Liver (tissue), 9 donors: ENCODE measurements around the gene MARK1. TPM values are rescaled to one million over a fixed set of nuclear protein-coding genes. Genes with fewer than 3 reads are reported as not detected.

Experiments used
- DNase-seq: peaks from one replicate; pipeline ENCODE4 v3.0.0-alpha.2; 2017; ENCODE audit warnings: low spot score
- H3K27ac ChIP-seq, 2 donors: one replicate each; pipeline ENCODE4 v1.7.0; 2013; ENCODE audit warnings: inconsistent platforms in 2 of 2, low read length in 2 of 2, control low read depth in 1 of 2, low read depth in 1 of 2, mild to moderate bottlenecking in 1 of 2
- H3K27me3 ChIP-seq, 4 donors: one replicate each; pipeline versions ENCODE4 v1.6.1 to v1.7.0; 2013; ENCODE audit warnings: low read length in 3 of 4, inconsistent platforms in 1 of 4, mild to moderate bottlenecking in 1 of 4, moderate library complexity in 1 of 4; ENCODE audit not compliant: control insufficient read depth in 4 of 4, insufficient read depth in 4 of 4
- H3K36me3 ChIP-seq, 4 donors: one replicate each; pipeline versions ENCODE4 v1.6.1 to v1.7.0; 2013; ENCODE audit warnings: low read length in 3 of 4, mild to moderate bottlenecking in 3 of 4, low read depth in 1 of 4, moderate library complexity in 1 of 4; ENCODE audit not compliant: control insufficient read depth in 4 of 4, insufficient read depth in 3 of 4
- H3K4me1 ChIP-seq, 4 donors: one replicate each; pipeline versions ENCODE4 v1.6.1 to v1.7.0; 2013; ENCODE audit warnings: low read length in 3 of 4, mild to moderate bottlenecking in 3 of 4, moderate library complexity in 1 of 4; ENCODE audit not compliant: control insufficient read depth in 4 of 4, insufficient read depth in 4 of 4
- H3K4me3 ChIP-seq, 3 donors: one replicate each; pipeline versions ENCODE4 v1.6.1 to v1.7.0; 2013; ENCODE audit warnings: low read length in 3 of 3, control low read depth in 1 of 3, low read depth in 1 of 3, mild to moderate bottlenecking in 1 of 3
- H3K9ac ChIP-seq, 2 donors: one replicate each; pipeline ENCODE4 v1.7.0; 2013; ENCODE audit warnings: low read length in 2 of 2, mild to moderate bottlenecking in 2 of 2, moderate library complexity in 2 of 2, control low read depth in 1 of 2, low read depth in 1 of 2
- H3K9me3 ChIP-seq, 4 donors: one replicate each; pipeline versions ENCODE4 v1.6.1 to v1.7.0; 2013; ENCODE audit warnings: low read length in 3 of 4; ENCODE audit not compliant: control insufficient read depth in 4 of 4
- ATF3 ChIP-seq: IDR thresholded peaks from 2 replicates; pipeline ENCODE4 v1.6.1; 2016; ENCODE audit warnings: antibody characterized with exemption
- CTCF ChIP-seq: fragments of 150-350 bp; IDR thresholded peaks from 2 replicates; pipeline ENCODE4 v1.5.1; 2017; ENCODE audit warnings: improper control_type of control experiment, low read depth, low read length; ENCODE audit not compliant: missing input control
- EGR1 ChIP-seq, 2 donors: IDR thresholded peaks; 2 replicates each; pipeline ENCODE4 v1.6.1; 2016 to 2018; ENCODE audit warnings: antibody characterized with exemption in 2 of 2, low read depth in 2 of 2
- FOXA1 ChIP-seq: IDR thresholded peaks from 2 replicates; pipeline ENCODE4 v1.6.1; 2016; ENCODE audit warnings: antibody characterized with exemption
- FOXA2 ChIP-seq: IDR thresholded peaks from 2 replicates; pipeline ENCODE4 v1.6.1; 2016; ENCODE audit warnings: antibody characterized with exemption
- GABPA ChIP-seq, 2 donors: IDR thresholded peaks in 1 of 2; conservative IDR thresholded peaks in 1 of 2; 2 replicates each; pipeline ENCODE4 v1.6.1; 2016; ENCODE audit warnings: antibody characterized with exemption in 2 of 2, mild to moderate bottlenecking in 1 of 2, moderate library complexity in 1 of 2
- HNF4A ChIP-seq, 2 donors: conservative IDR thresholded peaks; 2 replicates each; pipeline ENCODE4 v1.6.1; 2016; ENCODE audit warnings: antibody characterized with exemption in 2 of 2, mild to moderate bottlenecking in 2 of 2
- HNF4G ChIP-seq: IDR thresholded peaks from 2 replicates; pipeline ENCODE4 v1.6.1; 2016; ENCODE audit warnings: antibody characterized with exemption
- JUND ChIP-seq, 2 donors: IDR thresholded peaks; 2 replicates each; pipeline ENCODE4 v1.6.1; 2016; ENCODE audit warnings: antibody characterized with exemption in 2 of 2
- MAX ChIP-seq: IDR thresholded peaks from 2 replicates; pipeline ENCODE4 v1.6.1; 2016; ENCODE audit warnings: antibody characterized with exemption
- NR2F2 ChIP-seq: IDR thresholded peaks from 2 replicates; pipeline ENCODE4 v1.6.1; 2016; ENCODE audit warnings: antibody characterized with exemption
- RAD21 ChIP-seq, 2 donors: IDR thresholded peaks; 2 replicates each; pipeline ENCODE4 v1.6.1; 2016; ENCODE audit warnings: antibody characterized with exemption in 2 of 2, mild to moderate bottlenecking in 2 of 2
- REST ChIP-seq: IDR thresholded peaks from 2 replicates; pipeline ENCODE4 v1.6.1; 2016; ENCODE audit warnings: antibody characterized with exemption, mild to moderate bottlenecking
- RXRA ChIP-seq, 2 donors: IDR thresholded peaks; 2 replicates each; pipeline ENCODE4 v1.6.1; 2017 to 2018; ENCODE audit warnings: antibody characterized with exemption in 2 of 2, mild to moderate bottlenecking in 1 of 2
- SP1 ChIP-seq: IDR thresholded peaks from 2 replicates; pipeline ENCODE4 v1.6.1; 2018; ENCODE audit warnings: antibody characterized with exemption, mild to moderate bottlenecking
- TAF1 ChIP-seq: conservative IDR thresholded peaks from 2 replicates; pipeline ENCODE4 v1.6.1; 2016; ENCODE audit warnings: antibody characterized with exemption, mild to moderate bottlenecking
- YY1 ChIP-seq: IDR thresholded peaks from 2 replicates; pipeline ENCODE4 v1.6.1; 2016; ENCODE audit warnings: antibody characterized with exemption, mild to moderate bottlenecking
- ZBTB33 ChIP-seq: IDR thresholded peaks from 2 replicates; pipeline ENCODE4 v1.6.1; 2016; ENCODE audit warnings: antibody characterized with exemption
- WGBS: extraction: QIAGEN DNeasy Blood & Tissue Kit; methylation state at CpG from one replicate; pipeline ENCODE4 v1.1.7; 2013; 5-methylcytosine and 5-hydroxymethylcytosine counted together
- polyA plus RNA-seq, 2 donors: library from polyadenylated mRNA; stranded (reverse) in 1 of 2; unstranded in 1 of 2; fragments of 200-250 nt in 1 of 2; fragments of >200 nt in 1 of 2; fragmentation: Nextera tagmentation in 1 of 2; extraction: Ambion mirVana in 1 of 2; gene quantifications; one replicate each; pipeline versions ENCODE4 v1.2.1 to v1.2.3, GENCODE V29; 2013 to 2015
- total RNA-seq, 2 donors: library from RNA; depleted of rRNA; stranded (reverse); fragments of >200 nt; gene quantifications; one replicate each; pipeline ENCODE4 v1.2.3, GENCODE V29; 2014
- donor health status: healthy.
- donor health status: healthy.
- donor health status: healthy.
- donor health status: healthy.
- donor health status: healthy.

Gene MARK1
- total and polyA plus RNA-seq, 4 donors, result 0.10 to 0.59 (median 0.25) TPM

- TF ChIP-seq HNF4A (conservative IDR thresholded peaks at IDR 0.05) (no peak), SP1 (no peak)
- Histone ChIP-seq H3K36me3 (no peaks in the 10 kb centered on the region), H3K9ac (no peak overlapping the region), H3K4me1 (no peaks in the 10 kb centered on the region), H3K9me3 (no peaks in the 10 kb centered on the region), H3K4me3 (no peak overlapping the region), H3K27me3 (peaks cover 0 to 10% (median 0%) of the 10 kb centered on the region in 4 donors), H3K27ac (no peak overlapping the region)
- WGBS, result 75% methylated on average over 5 of the region's 5 CpGs
- no peak for DNase-seq
These were observed 20.9 kb upstream of the MARK1 start for GRCh38 chr1:220507085-220507484.

- WGBS, result 88% methylated on average over 4 of the region's 4 CpGs
- no peaks in the 10 kb centered on the region for H3K36me3 ChIP-seq
- no peak overlapping the region for H3K27ac ChIP-seq
- no peak for DNase-seq
- H3K9me3 ChIP-seq, result no peaks in the 10 kb centered on the region
- H3K9ac ChIP-seq, result no peak overlapping the region
- H3K4me1 ChIP-seq, result no peaks in the 10 kb centered on the region
- no peak overlapping the region for H3K4me3 ChIP-seq
- H3K27me3 ChIP-seq, result peaks cover 0 to 7% (median 0%) of the 10 kb centered on the region in 4 donors
- TF ChIP-seq GABPA (IDR thresholded peaks at IDR 0.05 in 1 of 2, conservative IDR thresholded peaks at IDR 0.05 in 1 of 2), result no peak
- TF ChIP-seq TAF1, result no peak
- no peak for TF ChIP-seq EGR1 (IDR thresholded peaks at IDR 0.05; ENCODE audit: low read depth in 2 of 2)
- TF ChIP-seq NR2F2, result no peak
- no peak for TF ChIP-seq JUND (IDR thresholded peaks at IDR 0.05)
- TF ChIP-seq SP1, result no peak
- TF ChIP-seq FOXA2, result no peak
- no peak for TF ChIP-seq YY1
- no peak for TF ChIP-seq MAX
- TF ChIP-seq RXRA (IDR thresholded peaks at IDR 0.05), result no peak
- no peak for TF ChIP-seq ATF3
- TF ChIP-seq FOXA1, result no peak
- no peak for TF ChIP-seq RAD21 (IDR thresholded peaks at IDR 0.05)
- TF ChIP-seq CTCF, result no peak
- no peak for TF ChIP-seq HNF4A (conservative IDR thresholded peaks at IDR 0.05)
- no peak for TF ChIP-seq REST
- TF ChIP-seq ZBTB33, result no peak
- TF ChIP-seq HNF4G, result no peak
These were observed 16.8 kb upstream of the MARK1 start for GRCh38 chr1:220511179-220511578.
